ENCODE data around the gene TMEM135.

TMEM135 gene

GRCh38 chr11:87198266-87198881 lies 160.6 kb downstream of the TMEM135 start:
- H2BK15ac ChIP-seq (ENCODE audit: low read depth, poor library complexity, severe bottlenecking): no peak overlapping the region
- peaks cover 3% of the 10 kb centered on the region for H3K79me1 ChIP-seq (replicated peaks; ENCODE audit: low read length, poor library complexity, severe bottlenecking)
- no peak overlapping the region for H3K27ac ChIP-seq (ENCODE audit: low read length, poor library complexity, severe bottlenecking)
- no peak overlapping the region for H3K14ac ChIP-seq (ENCODE audit: low read length in 2 of 2)
- no peaks in the 10 kb centered on the region for H3K4me1 ChIP-seq (ENCODE audit: control insufficient read depth, insufficient read depth, low read depth, low read length)
- H4K8ac ChIP-seq (ENCODE audit: low read length): no peak overlapping the region
- H3K4me3 ChIP-seq (ENCODE audit: insufficient read depth in 1 of 2, low read depth in 1 of 2, low read length in 2 of 2): no peak overlapping the region
- H3K4me2 ChIP-seq (ENCODE audit: low read length, poor library complexity, severe bottlenecking): no peak overlapping the region
- no peaks in the 10 kb centered on the region for H3K36me3 ChIP-seq (ENCODE audit: control insufficient read depth in 1 of 2, insufficient read depth in 2 of 2, low read depth in 1 of 2, low read length in 2 of 2)
- no peak for DNase-seq
- no peak overlapping the region for H3K23ac ChIP-seq (ENCODE audit: low read length in 2 of 2)
- H3K18ac ChIP-seq (ENCODE audit: low read depth in 1 of 2, low read length in 2 of 2): no peak overlapping the region
- no peak overlapping the region for H2AK5ac ChIP-seq (ENCODE audit: low read length, severe bottlenecking)
- WGBS: 74% methylated on average over 2 of the region's 3 CpGs
- H2BK5ac ChIP-seq (ENCODE audit: low read depth, low read length, poor library complexity, severe bottlenecking): no peak overlapping the region
- H2BK12ac ChIP-seq (ENCODE audit: low read length in 2 of 2): no peak overlapping the region
- no peak overlapping the region for H3K4ac ChIP-seq (ENCODE audit: low read depth in 1 of 2, low read length in 2 of 2)
- H2AFZ ChIP-seq (ENCODE audit: low read depth, low read length): no peak overlapping the region
- H2BK120ac ChIP-seq (ENCODE audit: low read depth, low read length): no peak overlapping the region
- no peaks in the 10 kb centered on the region for H3K9me3 ChIP-seq (ENCODE audit: control insufficient read depth, low read length)
- H4K91ac ChIP-seq (ENCODE audit: low read length): no peak overlapping the region
- no peaks in the 10 kb centered on the region for H3K27me3 ChIP-seq (ENCODE audit: control insufficient read depth in 1 of 2, insufficient read depth in 1 of 2, low read length in 2 of 2)
- no peak overlapping the region for H3K9ac ChIP-seq (ENCODE audit: low read length)

GRCh38 chr11:87201376-87201775 lies 163.6 kb downstream of the TMEM135 start:
- Histone ChIP-seq H3K79me1 (replicated peaks; ENCODE audit: low read length, poor library complexity, severe bottlenecking) (peaks cover 3% of the 10 kb centered on the region), H3K36me3 (ENCODE audit: control insufficient read depth in 1 of 2, insufficient read depth in 2 of 2, low read depth in 1 of 2, low read length in 2 of 2) (no peaks in the 10 kb centered on the region), H3K14ac (ENCODE audit: low read length in 2 of 2) (no peak overlapping the region), H3K18ac (ENCODE audit: low read depth in 1 of 2, low read length in 2 of 2) (no peak overlapping the region), H4K91ac (ENCODE audit: low read length) (no peak overlapping the region), H2BK5ac (ENCODE audit: low read depth, low read length, poor library complexity, severe bottlenecking) (no peak overlapping the region), H3K4me1 (ENCODE audit: control insufficient read depth, insufficient read depth, low read depth, low read length) (no peaks in the 10 kb centered on the region), H3K4me2 (ENCODE audit: low read length, poor library complexity, severe bottlenecking) (no peak overlapping the region), H3K4me3 (ENCODE audit: insufficient read depth in 1 of 2, low read depth in 1 of 2, low read length in 2 of 2) (no peak overlapping the region), H2BK120ac (ENCODE audit: low read depth, low read length) (no peak overlapping the region), H4K8ac (ENCODE audit: low read length) (no peak overlapping the region), H3K4ac (ENCODE audit: low read depth in 1 of 2, low read length in 2 of 2) (no peak overlapping the region), H3K23ac (ENCODE audit: low read length in 2 of 2) (no peak overlapping the region), H2BK15ac (ENCODE audit: low read depth, poor library complexity, severe bottlenecking) (no peak overlapping the region), H2AFZ (ENCODE audit: low read depth, low read length) (no peak overlapping the region), H3K27ac (ENCODE audit: low read length, poor library complexity, severe bottlenecking) (no peak overlapping the region), H3K9me3 (ENCODE audit: control insufficient read depth, low read length) (no peaks in the 10 kb centered on the region), H2BK12ac (ENCODE audit: low read length in 2 of 2) (no peak overlapping the region), H3K27me3 (ENCODE audit: control insufficient read depth in 1 of 2, insufficient read depth in 1 of 2, low read length in 2 of 2) (no peaks in the 10 kb centered on the region), H2AK5ac (ENCODE audit: low read length, severe bottlenecking) (no peak overlapping the region), H3K9ac (ENCODE audit: low read length) (no peak overlapping the region)
- 85% methylated on average over 1 of the region's 2 CpGs for WGBS
- DNase-seq: no peak

- Histone ChIP-seq H3K9ac (ENCODE audit: low read length) (no peak overlapping the region), H3K9me3 (ENCODE audit: control insufficient read depth, low read length) (no peaks in the 10 kb centered on the region), H2BK12ac (ENCODE audit: low read length in 2 of 2) (no peak overlapping the region), H3K79me1 (replicated peaks; ENCODE audit: low read length, poor library complexity, severe bottlenecking) (peaks cover 1% of the 10 kb centered on the region), H2BK5ac (ENCODE audit: low read depth, low read length, poor library complexity, severe bottlenecking) (no peak overlapping the region), H2BK15ac (ENCODE audit: low read depth, poor library complexity, severe bottlenecking) (no peak overlapping the region), H3K36me3 (ENCODE audit: control insufficient read depth in 1 of 2, insufficient read depth in 2 of 2, low read depth in 1 of 2, low read length in 2 of 2) (no peaks in the 10 kb centered on the region), H4K91ac (ENCODE audit: low read length) (no peak overlapping the region), H2AK5ac (ENCODE audit: low read length, severe bottlenecking) (no peak overlapping the region), H3K4ac (ENCODE audit: low read depth in 1 of 2, low read length in 2 of 2) (no peak overlapping the region), H3K4me3 (ENCODE audit: insufficient read depth in 1 of 2, low read depth in 1 of 2, low read length in 2 of 2) (no peak overlapping the region), H4K8ac (ENCODE audit: low read length) (no peak overlapping the region), H3K27ac (ENCODE audit: low read length, poor library complexity, severe bottlenecking) (no peak overlapping the region), H2AFZ (ENCODE audit: low read depth, low read length) (no peak overlapping the region), H3K4me1 (ENCODE audit: control insufficient read depth, insufficient read depth, low read depth, low read length) (no peaks in the 10 kb centered on the region), H2BK120ac (ENCODE audit: low read depth, low read length) (no peak overlapping the region), H3K23ac (ENCODE audit: low read length in 2 of 2) (no peak overlapping the region), H3K14ac (ENCODE audit: low read length in 2 of 2) (no peak overlapping the region), H3K27me3 (ENCODE audit: control insufficient read depth in 1 of 2, insufficient read depth in 1 of 2, low read length in 2 of 2) (no peaks in the 10 kb centered on the region), H3K4me2 (ENCODE audit: low read length, poor library complexity, severe bottlenecking) (no peak overlapping the region), H3K18ac (ENCODE audit: low read depth in 1 of 2, low read length in 2 of 2) (no peak overlapping the region)
- no peak for DNase-seq
- 100% methylated on average over 3 of the region's 5 CpGs for WGBS
These were observed 166.3 kb downstream of the TMEM135 start for GRCh38 chr11:87203907-87204602.

- H2BK12ac ChIP-seq (ENCODE audit: low read length in 2 of 2): no peak overlapping the region
- H3K23ac ChIP-seq (ENCODE audit: low read length in 2 of 2): no peak overlapping the region
- no peak overlapping the region for H4K91ac ChIP-seq (ENCODE audit: low read length)
- H2BK5ac ChIP-seq (ENCODE audit: low read depth, low read length, poor library complexity, severe bottlenecking): no peak overlapping the region
- no peak overlapping the region for H3K18ac ChIP-seq (ENCODE audit: low read depth in 1 of 2, low read length in 2 of 2)
- no peak overlapping the region for H3K27ac ChIP-seq (ENCODE audit: low read length, poor library complexity, severe bottlenecking)
- H2AK5ac ChIP-seq (ENCODE audit: low read length, severe bottlenecking): no peak overlapping the region
- no peak overlapping the region for H4K8ac ChIP-seq (ENCODE audit: low read length)
- DNase-seq: no peak
- no peak overlapping the region for H3K4me3 ChIP-seq (ENCODE audit: insufficient read depth in 1 of 2, low read depth in 1 of 2, low read length in 2 of 2)
- 72% methylated on average over 1 of the region's 1 CpG for WGBS
- H3K36me3 ChIP-seq (ENCODE audit: control insufficient read depth in 1 of 2, insufficient read depth in 2 of 2, low read depth in 1 of 2, low read length in 2 of 2): no peaks in the 10 kb centered on the region
- no peaks in the 10 kb centered on the region for H3K4me1 ChIP-seq (ENCODE audit: control insufficient read depth, insufficient read depth, low read depth, low read length)
- H3K79me1 ChIP-seq (replicated peaks; ENCODE audit: low read length, poor library complexity, severe bottlenecking): peaks cover 10% of the 10 kb centered on the region
- H3K27me3 ChIP-seq (ENCODE audit: control insufficient read depth in 1 of 2, insufficient read depth in 1 of 2, low read length in 2 of 2): no peaks in the 10 kb centered on the region
- no peak overlapping the region for H3K4me2 ChIP-seq (ENCODE audit: low read length, poor library complexity, severe bottlenecking)
- no peak overlapping the region for H2BK120ac ChIP-seq (ENCODE audit: low read depth, low read length)
- no peaks in the 10 kb centered on the region for H3K9me3 ChIP-seq (ENCODE audit: control insufficient read depth, low read length)
- no peak overlapping the region for H3K4ac ChIP-seq (ENCODE audit: low read depth in 1 of 2, low read length in 2 of 2)
- H2AFZ ChIP-seq (ENCODE audit: low read depth, low read length): no peak overlapping the region
- no peak overlapping the region for H3K9ac ChIP-seq (ENCODE audit: low read length)
- no peak overlapping the region for H3K14ac ChIP-seq (ENCODE audit: low read length in 2 of 2)
- no peak overlapping the region for H2BK15ac ChIP-seq (ENCODE audit: low read depth, poor library complexity, severe bottlenecking)
These were observed 175.2 kb downstream of the TMEM135 start for GRCh38 chr11:87212891-87213290.

Data from mesenchymal stem cell (in vitro differentiated cells and primary cell).